HG02938 (cell line): Measurements from ENCODE around the gene ARHGAP5.
"Not testable (repeated sequence)": the region's sequence is repeated elsewhere in the genome, so short reads cannot be mapped to it uniquely, and the experiment has no call there.

ENCODE experiments used
- ATAC-seq: cut with Tn5 transposase; IDR thresholded peaks from one replicate; pipeline ENCODE4 v1.9.1; 2021; ENCODE audit warnings: mild to moderate bottlenecking, moderate library complexity; ENCODE audit not compliant: unreplicated experiment

The ARHGAP5 gene

DNA sequence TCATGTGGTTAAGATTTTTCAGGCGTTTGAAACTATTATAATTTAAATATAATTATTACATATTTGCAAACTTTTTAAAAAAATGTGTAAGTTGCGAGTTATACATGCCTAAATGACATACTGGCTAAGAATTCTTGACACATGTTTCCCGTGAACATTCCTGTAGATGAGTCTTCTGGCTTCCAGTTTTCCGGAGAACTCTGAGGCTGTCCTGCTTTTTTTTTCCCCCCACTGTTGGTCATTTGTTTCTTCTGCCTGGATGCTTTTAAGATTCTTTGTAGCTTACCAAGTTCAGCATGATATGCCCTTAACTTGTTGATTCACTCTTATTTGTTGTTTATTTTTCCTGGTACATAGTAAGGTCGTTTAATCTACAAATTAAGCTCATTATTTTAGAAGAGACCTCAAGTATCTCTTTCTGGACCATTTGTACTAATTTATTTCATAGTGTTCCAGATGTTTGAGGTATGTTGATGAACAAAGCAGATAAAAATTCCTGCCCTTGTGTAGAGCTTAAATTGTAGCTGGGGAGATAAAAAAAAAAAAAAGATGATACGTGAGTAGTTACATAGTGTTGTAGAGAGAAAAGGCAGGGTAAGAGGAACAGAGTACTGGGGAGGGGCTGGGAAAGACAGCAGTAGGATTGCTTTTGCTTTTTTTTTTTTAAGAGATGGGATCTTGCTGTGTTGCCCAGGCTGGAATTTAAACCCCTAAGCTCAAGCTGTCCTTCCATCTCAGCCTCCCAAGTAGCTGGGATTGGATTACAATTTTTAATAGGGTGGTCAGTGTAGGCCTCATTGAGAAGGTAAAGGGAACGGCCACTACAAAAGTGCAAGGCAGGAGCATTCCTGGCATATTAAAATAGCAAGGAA lies 32.8 kb downstream of the ARHGAP5 start:
- no peak for ATAC-seq

DNA sequence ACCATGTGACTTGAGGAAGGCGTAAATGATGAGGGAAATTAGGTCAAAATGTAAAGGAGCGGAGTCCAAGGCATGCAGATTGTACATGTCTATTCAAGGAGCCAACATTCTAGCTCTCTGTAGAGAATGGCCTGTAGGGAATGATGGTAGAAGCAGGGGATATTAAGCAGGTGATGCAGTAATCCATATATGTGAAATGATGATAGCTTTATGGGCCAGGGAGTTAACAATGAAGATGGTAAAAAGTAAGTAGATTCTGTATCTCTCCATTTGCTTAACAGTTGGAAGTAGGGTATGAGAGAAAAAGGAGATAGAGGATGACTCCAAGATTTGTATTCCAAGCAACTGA lies 33.4 kb downstream of the ARHGAP5 start:
- ATAC-seq = no peak

DNA sequence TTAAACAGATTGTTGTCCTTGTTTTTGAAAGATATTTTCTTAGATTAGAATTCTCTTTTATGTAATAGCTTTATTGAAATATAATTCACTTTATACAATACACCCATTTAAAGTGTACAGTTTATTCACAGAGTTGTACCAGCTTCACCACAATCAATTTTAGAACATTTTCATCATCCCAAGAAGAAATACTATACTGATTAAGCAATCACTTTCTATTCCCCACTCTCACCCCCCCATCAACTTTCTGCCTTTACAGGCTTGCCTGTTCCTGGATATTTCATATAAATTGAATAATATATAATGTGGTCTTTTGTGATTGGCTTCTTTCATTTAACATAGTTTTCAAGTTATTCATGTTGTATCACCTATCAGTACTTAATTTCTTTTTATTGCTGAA lies 44.4 kb downstream of the ARHGAP5 start:
- ATAC-seq = no peak

DNA sequence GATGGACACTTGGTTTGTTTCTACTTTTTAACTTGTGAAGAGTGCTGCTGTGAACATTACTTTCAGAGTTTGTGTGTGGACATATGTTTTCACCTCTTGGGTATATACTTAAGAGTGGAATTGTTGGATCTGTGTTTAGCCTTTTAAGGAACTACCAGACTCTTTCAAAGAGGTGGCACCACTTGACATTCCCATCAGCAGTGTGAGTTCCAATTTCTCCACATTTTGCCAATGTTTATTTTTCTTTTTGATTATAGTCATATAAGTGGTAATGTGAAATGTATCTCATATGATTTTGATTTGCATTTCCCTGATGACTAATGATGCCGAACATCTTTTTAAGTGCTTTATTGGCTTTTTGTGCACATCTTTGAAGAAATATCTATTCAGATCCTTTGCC lies 44.8 kb downstream of the ARHGAP5 start:
- no peak for ATAC-seq

DNA sequence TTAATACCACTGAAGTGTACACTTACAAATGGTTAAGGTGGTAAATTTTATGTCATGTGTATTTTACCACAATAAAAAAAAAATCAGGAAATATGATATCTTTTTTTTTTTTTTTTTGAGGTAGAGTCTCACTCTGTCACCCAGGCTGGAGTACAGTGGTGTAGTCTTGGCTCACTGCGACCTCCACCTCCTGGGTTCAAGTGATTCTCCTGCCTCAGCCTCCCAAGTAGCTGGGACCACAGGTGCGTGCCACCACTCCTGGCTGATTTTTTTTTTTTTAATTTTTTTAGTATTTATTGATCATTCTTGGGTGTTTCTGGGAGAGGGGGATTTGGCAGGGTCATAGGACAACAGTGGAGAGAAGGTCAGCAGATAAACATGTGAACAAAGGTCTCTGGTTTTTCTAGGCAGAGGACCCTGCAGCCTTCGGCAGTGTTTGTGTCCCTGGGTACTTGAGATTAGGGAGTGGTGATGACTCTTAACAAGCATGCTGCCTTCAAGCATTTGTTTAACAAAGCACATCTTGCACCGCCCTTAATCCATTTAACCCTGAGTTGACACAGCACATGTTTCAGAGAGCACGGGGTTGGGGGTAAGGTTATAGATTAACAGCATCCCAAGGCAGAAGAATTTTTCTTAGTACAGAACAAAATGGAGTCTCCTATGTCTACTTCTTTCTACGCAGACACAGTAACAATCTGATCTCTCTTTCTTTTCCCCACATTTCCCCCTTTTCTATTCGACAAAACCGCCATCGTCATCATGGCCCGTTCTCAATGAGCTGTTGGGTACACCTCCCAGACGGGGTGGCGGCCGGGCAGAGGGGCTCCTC lies 50.0 kb downstream of the ARHGAP5 start:
- ATAC-seq = not testable (repeated sequence)

DNA sequence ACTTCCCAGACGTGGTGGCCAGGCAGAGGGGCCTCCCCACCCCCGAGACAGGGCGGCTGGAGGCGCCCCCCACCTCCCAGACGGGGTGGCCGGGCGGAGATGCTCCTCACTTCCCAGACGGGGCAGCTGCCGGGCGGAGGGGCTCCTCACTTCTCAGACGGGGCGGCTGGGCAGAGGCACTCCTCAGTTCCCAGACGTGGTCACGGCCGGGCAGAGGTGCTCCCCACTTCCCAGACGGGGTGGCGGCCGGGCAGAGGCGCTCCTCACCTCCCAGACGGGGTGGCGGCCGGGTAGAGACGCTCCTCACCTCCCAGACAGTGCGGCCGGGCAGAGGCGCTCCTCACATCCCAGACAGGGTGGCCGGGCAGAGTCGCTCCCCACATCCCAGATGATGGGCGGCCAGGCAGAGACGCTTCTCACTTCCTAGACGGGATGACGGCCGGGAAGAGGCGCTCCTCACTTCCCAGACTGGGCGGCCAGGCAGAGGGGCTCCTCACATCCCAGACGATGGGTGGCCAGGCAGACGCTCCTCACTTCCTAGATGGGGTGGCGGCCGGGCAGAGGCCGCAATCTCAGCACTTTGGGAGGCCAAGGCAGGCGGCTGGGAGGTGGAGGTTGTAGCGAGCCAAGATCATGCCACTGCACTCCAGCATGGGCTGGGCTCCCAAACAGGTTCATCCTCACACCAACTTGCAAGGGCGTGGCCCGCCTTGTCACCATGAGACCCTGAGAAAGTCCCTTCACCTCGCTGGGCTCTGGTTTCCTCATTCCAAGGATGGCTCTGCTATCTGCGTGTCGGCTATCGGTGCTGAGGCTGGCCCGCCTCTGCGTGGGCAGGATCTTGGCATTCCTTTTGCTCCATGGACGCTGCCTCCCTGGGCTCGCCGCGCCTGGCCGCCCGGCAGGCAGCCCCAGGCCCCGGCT lies 50.9 kb downstream of the ARHGAP5 start:
- not testable (repeated sequence) for ATAC-seq

DNA sequence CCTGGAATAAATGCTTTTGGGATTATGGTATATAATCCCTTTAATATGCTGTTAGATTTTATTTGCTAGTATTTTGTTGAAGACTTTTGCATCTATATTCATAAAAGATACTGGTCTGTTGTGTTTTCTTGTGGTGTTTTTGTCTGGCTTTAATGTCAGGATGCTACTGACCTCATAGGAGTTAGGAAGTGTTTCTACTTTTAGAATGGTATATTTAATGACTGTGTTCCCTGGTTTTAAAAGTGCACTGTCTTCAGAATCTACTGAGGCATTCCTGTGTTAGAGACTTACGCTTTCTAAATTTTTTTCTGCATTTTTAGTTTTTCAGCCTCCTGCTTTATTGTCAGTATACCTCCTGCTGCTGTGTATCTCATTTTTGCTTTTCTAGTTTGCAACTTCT lies 51.6 kb downstream of the ARHGAP5 start:
- no peak for ATAC-seq

DNA sequence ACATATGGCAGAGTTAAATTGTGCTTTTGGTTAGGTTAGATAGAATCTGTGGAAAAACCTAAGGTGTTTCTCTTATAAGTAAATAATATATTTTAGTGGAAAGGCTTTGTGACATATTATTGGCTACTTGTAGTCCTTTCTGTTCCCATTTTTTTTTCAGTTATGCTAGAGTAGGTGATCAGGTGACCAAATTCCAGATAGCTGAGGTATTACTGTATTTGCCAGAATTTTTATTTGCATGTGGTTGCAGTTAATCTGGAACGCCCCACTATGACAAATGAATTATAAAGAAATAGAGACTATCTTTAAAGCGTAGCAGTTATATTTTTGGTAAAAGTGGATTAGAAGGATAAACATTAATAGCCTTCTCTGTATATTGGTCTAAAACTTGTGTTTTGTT lies 52.0 kb downstream of the ARHGAP5 start:
- no peak for ATAC-seq

DNA sequence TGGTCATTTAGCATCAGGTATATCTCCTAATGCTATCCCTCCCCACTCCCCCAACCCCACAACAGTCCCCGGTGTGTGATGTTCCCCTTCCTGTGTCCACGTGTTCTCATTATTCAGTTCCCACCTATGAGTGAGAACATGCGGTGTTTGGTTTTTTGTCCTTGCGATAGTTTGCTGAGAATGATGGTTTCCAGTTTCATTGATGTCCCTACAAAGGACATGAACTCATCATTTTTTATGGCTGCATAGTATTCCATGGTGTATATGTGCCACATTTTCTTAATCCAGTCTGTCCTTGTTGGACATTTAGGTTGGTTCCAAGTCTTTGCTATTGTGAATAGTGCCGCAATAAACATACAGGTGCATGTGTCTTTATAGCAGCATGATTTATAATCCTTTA lies 54.6 kb downstream of the ARHGAP5 start:
- ATAC-seq = not testable (repeated sequence)

DNA sequence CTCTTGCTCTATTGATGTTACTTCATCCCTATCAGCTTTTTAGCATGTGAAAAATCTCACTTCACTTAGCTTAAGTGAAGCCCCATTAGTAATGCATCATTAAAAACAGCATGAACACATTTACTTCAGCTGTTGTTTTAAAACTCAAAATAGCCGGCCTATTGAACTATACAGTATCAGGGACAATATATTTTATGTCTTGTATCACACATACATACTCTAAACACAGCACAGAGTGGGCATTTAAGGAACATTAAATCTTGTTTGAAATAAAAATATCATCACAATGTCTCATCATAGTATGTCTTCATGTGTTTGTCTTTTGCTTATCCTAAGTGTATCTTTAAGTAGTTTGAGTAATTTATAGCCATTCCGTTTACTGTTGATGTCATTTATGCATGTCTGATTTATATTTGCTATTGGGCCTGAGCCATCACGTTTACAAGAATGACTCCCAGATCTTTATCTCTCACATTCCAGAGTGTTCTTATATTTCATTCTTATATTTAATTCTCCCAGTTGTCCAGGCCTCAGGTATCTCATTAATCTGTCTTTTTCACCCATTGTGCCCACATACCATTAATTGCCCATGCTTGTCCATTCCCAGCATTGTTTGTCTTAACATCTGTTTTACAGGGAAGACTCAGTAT lies 57.5 kb downstream of the ARHGAP5 start:
- ATAC-seq = no peak

DNA sequence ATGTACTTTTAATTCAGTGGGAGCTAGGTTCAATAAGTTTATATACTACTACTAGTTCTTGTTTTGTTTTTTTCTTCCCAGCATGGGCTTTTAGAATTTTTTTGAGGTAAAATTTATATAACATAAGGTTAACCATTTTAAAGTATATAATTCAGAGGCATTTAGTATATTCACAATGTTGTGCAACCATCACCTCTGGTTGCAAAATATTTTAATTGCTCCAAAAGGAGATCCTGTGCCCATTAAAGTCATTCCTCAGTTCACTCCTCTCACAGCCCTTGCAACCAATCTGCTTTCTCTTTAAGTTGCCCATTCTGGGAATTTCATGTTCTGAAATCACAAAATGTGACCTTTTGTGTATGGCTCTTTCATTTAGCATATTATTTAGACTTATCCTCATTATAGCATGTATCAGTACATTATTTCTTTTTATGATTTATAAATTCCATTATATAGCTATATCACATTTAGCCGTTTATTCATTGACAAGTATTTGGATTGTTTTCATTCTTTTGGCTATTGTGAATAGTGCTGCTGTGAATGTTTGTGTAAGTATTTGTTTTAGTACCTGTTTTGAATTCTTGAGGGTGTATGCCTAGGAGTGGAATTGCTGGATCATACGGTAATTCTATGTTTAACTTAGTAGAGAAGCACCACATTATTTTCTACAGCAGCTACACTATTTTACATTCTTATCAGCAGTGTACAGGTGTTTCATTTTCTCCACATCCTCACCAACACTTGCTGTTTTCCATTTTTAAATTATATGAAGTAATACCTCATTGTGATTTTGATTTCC lies 59.1 kb downstream of the ARHGAP5 start:
- ATAC-seq = no peak

DNA sequence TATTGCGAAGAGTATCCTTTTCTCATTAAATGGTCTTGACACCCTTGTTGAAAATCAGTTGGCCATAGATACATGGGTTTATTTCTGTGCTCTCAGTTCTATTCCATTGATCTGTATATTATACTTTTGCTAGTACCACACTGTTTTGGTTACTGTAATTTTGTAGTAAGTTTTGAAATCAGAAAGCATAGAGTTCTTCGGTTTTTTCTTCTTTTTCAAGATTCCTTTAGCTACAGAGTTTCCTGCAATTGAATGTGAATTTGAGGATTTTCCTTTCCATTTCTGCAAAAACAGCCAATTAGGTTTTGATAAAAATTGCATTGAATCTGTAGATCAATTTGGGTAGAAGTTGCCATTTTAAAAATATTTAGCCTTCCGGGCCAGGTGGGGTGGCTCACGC lies 60.2 kb downstream of the ARHGAP5 start:
- ATAC-seq = no peak

DNA sequence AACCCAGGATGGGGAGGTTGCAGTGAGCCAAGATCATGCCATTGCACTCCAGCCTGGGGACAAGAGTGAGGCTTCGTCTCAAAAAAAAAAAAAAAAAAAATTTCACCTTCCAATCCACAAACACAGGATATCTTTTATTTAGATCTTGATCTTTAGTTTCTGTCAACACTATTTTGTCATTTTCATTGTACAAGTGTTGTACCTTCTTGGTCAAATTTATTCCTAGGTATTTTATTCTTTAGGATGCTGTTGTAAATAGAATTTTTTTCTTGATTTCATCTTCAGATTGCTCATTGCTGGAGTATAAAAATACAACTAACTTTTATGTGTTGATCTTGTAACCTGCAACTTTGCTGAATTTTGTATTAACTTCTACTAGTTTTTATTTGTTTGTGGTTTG lies 60.8 kb downstream of the ARHGAP5 start:
- ATAC-seq = no peak

DNA sequence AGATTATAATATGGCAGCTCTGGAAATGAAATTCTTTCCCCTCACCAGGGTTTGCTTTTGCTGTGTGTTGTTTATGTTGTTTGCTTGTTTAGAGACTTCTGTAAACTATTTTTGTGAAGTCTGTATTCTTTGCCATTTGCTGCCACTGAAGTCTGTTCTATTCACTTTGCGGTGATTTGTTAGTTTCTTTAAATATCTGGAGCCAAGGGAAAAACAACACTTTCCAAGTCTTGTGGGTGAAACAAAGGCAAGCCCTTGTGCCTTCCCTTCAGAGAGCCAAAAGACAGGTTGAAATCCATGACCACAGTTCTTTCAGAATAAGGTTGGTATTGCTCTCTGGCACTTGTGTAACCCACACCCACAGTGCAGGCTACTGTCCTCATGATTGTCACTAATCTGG lies 65.2 kb downstream of the ARHGAP5 start:
- ATAC-seq = no peak

DNA sequence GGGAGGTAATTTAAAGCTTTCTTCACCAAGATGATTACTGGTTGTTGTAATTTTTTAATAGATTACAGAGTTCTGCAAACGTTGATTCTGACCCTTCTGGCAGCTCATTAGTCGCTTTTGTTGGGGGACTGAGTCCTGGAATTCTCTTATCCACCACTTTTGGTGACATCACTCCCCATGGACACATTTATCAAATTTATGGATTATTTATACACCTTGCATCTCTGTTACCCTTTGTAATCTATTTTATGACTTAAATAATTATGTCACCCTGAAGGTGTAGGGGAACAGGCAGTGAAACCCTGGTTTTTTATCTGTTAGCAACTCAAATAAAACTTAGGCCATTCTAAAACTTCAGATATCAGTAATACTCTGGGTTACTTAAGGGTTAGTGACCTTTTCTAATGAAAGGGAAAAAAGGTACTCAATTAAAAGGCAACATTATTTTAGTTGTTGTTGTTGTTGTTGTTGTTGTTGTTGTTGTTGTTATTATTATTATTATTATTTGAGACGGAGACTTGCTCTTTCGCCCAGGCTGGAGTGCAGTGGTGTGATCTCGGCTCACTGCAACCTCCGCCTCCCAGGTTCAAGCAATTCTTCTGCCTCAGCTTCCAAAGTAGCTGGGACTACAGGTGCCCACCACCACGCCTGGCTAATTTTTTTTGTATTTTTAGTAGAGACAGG lies 65.8 kb downstream of the ARHGAP5 start:
- no peak for ATAC-seq

DNA sequence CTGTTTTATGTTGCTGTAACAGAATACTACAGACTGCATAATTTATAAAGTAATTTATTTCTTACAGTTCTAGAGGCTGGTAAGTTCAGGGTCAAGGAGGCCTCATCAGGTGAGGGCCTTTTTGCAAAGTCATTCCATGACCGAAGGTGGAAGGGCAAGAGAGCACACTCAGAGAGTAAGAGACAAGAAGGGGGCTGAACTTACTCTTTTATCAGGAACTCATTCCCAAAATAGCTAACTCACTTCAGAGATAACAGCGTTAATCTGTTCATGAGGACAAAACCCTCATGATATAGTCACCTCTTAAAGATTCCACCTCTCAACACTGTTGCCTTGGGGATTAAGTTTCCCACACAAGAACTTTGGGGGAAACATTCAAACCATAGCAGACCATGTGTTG lies 73.3 kb downstream of the ARHGAP5 start:
- ATAC-seq = no peak

DNA sequence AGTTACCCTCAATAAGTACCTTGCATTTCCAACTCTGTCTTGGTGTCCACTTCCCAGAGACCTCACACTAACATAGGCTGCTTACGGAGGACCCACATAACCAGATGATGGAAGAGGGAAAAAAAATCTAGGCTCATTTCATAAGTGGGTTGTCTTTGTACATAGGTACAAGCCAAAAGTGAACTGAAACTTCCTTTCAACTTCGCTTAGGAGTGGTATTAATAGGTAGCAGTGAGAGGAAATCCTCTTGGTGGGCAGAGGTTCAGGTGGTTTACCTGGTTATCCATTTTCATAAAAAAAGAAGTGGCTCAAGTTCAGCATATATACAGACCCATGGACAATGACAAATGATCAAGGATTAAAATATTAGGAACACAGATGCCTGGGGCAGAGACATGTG lies 88.9 kb downstream of the ARHGAP5 start:
- no peak for ATAC-seq

DNA sequence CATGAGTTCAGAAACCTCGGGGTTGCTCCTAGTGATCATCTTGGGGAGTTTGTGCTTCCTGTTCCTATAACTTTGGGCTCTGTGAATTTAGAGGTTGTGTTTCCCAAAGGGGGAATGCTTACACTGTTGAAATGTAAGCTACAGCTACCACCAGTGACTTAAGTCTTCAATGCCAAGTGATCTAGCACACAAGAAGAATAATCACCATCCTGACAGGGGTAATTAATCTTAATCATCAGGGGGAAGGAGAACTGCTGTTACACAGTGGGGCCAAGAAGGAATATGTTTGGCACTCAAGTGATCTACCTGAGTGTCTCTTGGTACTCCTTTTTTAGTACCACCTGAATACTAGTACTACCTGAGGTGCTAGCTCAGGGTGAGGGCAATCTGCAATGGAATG lies 89.8 kb downstream of the ARHGAP5 start:
- ATAC-seq = no peak

DNA sequence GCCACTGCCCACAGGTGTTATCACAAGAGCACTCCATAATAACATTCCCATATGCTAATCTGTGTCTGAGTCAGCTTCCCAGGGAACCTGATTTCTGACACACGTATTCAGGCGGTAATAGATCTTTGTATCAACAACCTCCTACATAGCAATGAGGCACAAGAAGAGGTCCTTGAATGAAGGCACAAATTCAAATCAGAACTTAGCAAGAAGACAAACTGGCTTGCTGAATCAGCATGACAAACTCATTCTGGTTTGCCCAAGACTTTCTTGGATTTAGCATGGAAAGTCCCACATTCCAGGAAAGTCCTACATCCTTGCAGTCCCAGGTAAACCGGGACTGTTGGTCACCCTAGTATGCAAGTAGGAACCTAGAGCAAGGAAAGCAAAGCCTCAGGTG lies 90.8 kb downstream of the ARHGAP5 start:
- ATAC-seq = no peak
